K562 (cell line): ENCODE data around the gene RRAS. TPM values are rescaled to one million over a fixed set of nuclear protein-coding genes. Genes with fewer than 3 reads are reported as not detected.

Experiments used
- C11orf30 ChIP-seq: fragments of 450-650 bp; IDR thresholded peaks from 2 replicates; pipeline ENCODE4 v1.6.1; 2016; ENCODE audit warnings: low read depth, mild to moderate bottlenecking
- LEF1 ChIP-seq: fragments of 450-650 bp; IDR thresholded peaks from 2 replicates; pipeline ENCODE4 v1.6.1; 2016; ENCODE audit warnings: mild to moderate bottlenecking
- NFYB ChIP-seq: IDR thresholded peaks from 2 replicates; pipeline ENCODE4 v1.6.1; 2011; ENCODE audit warnings: mild to moderate bottlenecking, moderate library complexity; ENCODE audit not compliant: insufficient read length; ENCODE audit errors: extremely low read depth
- PHTF2 ChIP-seq: fragments of 250-450 bp; sonication (Bioruptor Pico); IDR thresholded peaks from 2 replicates; pipeline ENCODE4 v1.5.0; 2021; ENCODE audit warnings: mild to moderate bottlenecking
- POLR2A ChIP-seq: fragments of 450-650 bp; conservative IDR thresholded peaks from 2 replicates; pipeline ENCODE4 v1.6.1; 2016
- POLR2G ChIP-seq: fragments of 200-400 bp; formaldehyde crosslinking; IDR thresholded peaks from 2 replicates; pipeline ENCODE4 v1.6.1; 2017; ENCODE audit warnings: low read depth, mild to moderate bottlenecking, antibody characterized with exemption, low read length, moderate library complexity
- RBFOX2 ChIP-seq: fragments of 200-400 bp; formaldehyde crosslinking; IDR thresholded peaks from 2 replicates; pipeline ENCODE4 v1.6.1; 2017; ENCODE audit warnings: low read depth, mild to moderate bottlenecking, low read length, moderate library complexity
- RBM22 ChIP-seq: fragments of 200-400 bp; formaldehyde crosslinking; IDR thresholded peaks from 2 replicates; pipeline ENCODE4 v1.6.1; 2018; ENCODE audit warnings: low read length, low read depth; ENCODE audit not compliant: poor library complexity, severe bottlenecking
- RFX1 ChIP-seq: fragments of 450-650 bp; IDR thresholded peaks from 2 replicates; pipeline ENCODE4 v1.6.1; 2016; ENCODE audit warnings: mild to moderate bottlenecking, moderate library complexity
- THAP12 ChIP-seq: fragments of 250-450 bp; sonication (Bioruptor Pico); IDR thresholded peaks from 2 replicates; pipeline ENCODE4 v1.9.0; 2021; ENCODE audit warnings: mild to moderate bottlenecking, inconsistent platforms
- ZFP1 ChIP-seq: fragments of 450-650 bp; formaldehyde crosslinking; IDR thresholded peaks from 2 replicates; pipeline ENCODE4 v1.4.0; 2020; ENCODE audit warnings: mild to moderate bottlenecking, mixed read lengths
- ZNF133 ChIP-seq: fragments of 250-450 bp; sonication (Bioruptor Pico); IDR thresholded peaks from 2 replicates; pipeline ENCODE4 v1.4.0; 2020; ENCODE audit warnings: mild to moderate bottlenecking
- polyA plus RNA-seq, 8 experiments: library from polyadenylated mRNA; depleted of rRNA in 4 of 8; stranded (reverse) in 5 of 8; unstranded in 3 of 8; fragments of >200 nt; fragmentation: Nextera tagmentation in 2 of 8; fragmentation: Illumina TruSeq in 1 of 8; extraction: Ambion mirVana in 2 of 8; extraction: Trizol in 1 of 8; gene quantifications; 2 replicates each; pipeline versions ENCODE4 v1.2.1 to v1.2.3, GENCODE V29; 2011 to 2014; ENCODE audit warnings: inconsistent platforms in 1 of 8, missing spikeins in 1 of 8
- total RNA-seq, 7 experiments: library from RNA; depleted of rRNA in 6 of 7; stranded (reverse); fragments of >200 nt in 6 of 7; fragmentation: Illumina TruSeq in 2 of 7; extraction: Trizol in 2 of 7; gene quantifications; 2 replicates each; pipeline versions ENCODE4 v1.2.1 to v1.2.3, GENCODE V29; 2011 to 2021; ENCODE audit warnings: low replicate concordance in 1 of 7

RRAS gene
- total and polyA plus RNA-seq, 9 of the 15 experiments (the other 6 are each of a cell fraction or from before 2014, with no cell fraction given), result 0.70 to 17.3 (median 8.2) TPM

DNA sequence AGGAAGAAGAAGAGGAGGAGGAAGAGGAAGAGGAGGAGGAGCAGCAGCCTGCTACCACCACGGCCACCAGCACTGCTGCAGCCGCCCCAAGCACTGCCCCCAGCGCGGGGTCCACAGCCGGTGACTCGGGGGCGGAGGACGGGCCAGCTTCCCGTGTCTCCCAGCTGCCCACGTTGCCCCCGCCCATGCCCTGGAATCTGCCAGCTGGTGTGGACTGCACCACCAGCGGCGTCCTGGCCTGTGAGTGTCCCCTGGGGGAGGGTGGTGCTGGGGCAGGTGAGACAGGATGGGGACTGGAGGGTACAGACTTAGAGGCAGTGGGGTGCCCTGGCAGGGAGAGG is 13.5 kb upstream of the RRAS start (continued):
- no peak for TF ChIP-seq C11orf30
- TF ChIP-seq THAP12, result no peak
- TF ChIP-seq PHTF2, result no peak
- TF ChIP-seq LEF1, result no peak
- TF ChIP-seq RBM22, result peak; percentile 66
- TF ChIP-seq NFYB, result no peak
- TF ChIP-seq RBFOX2, result peak; percentile 53; the same call in 1 of the 2 replicates
- no peak for TF ChIP-seq RFX1
- TF ChIP-seq POLR2G, result peak; percentile 59
- no peak for TF ChIP-seq ZNF133
- TF ChIP-seq POLR2A, result 0 out of 2 replicates have a peak, but pooled peaks have one; percentile 34
- TF ChIP-seq ZFP1 (CRISPR knock-in tag), result no peak
